ENCODE measurements around the gene POLR2M. TPM values are rescaled to one million over a fixed set of nuclear protein-coding genes. Genes with fewer than 3 reads are reported as not detected.

Gene POLR2M
- polyA plus RNA-seq, 2 of the 4 experiments (the other 2 are of a cell fraction) = 67.9 to 107 TPM

DNA sequence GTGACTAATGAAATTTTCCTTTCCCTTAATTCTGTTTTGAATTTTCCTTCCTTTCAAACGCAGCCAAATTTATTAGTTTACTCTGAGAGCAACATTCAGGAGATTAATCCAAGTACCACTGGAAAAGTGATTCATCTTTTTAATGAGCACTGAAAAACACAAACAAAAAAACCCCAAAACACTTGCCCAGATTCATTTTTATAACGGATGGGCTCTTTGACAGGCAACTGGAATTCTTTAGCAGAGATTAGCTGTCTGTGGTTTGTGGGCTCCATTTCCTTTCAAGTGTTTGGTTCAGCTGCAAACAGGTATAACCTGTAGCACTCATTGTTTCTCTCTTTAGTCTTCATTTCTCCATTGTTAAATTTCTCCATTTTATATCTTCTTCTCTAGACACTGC, 3.1 kb upstream of the POLR2M start (continued):
- TF ChIP-seq CTCF (IDR thresholded peaks at IDR 0.05) (no peak), FOXS1 (CRISPR knock-in tag; IDR thresholded peaks at IDR 0.05) (no peak), ZFP36 (IDR thresholded peaks at IDR 0.05; ENCODE audit: borderline replicate concordance, partially characterized antibody) (no peak), JUNB (IDR thresholded peaks at IDR 0.05) (no peak), EHF (CRISPR knock-in tag; IDR thresholded peaks at IDR 0.05) (no peak), MAZ (IDR thresholded peaks at IDR 0.05; ENCODE audit: borderline replicate concordance, low read depth, low read length) (no peak), ZNF302 (CRISPR knock-in tag; IDR thresholded peaks at IDR 0.05) (no peak), HOXB13 (CRISPR knock-in tag; IDR thresholded peaks at IDR 0.05; ENCODE audit: low read depth) (no peak)

GRCh38 chr15:57704441-57704840, 2.1 kb upstream of the POLR2M start:
- 84% methylated on average over 3 of the region's 3 CpGs for WGBS (ENCODE audit: missing lambda C conversion rate)
- CTCF ChIA-PET = interaction anchor here (1.0 to 1.9 kb wide), 3 partner anchors 28 to 38 kb away, joined by 3 to 9 read pairs (median 6); no protein-coding TSS in a partner anchor
- FAIRE-seq (no peak), DNase-seq (ENCODE audit: low read depth in 1 of 2, low spot score in 1 of 2) (no peak), ATAC-seq (no peak)
- H3K4me1 ChIP-seq = peaks cover 11% of the 10 kb centered on the region; the same call in 2 of the 3 replicates
- no peak overlapping the region for H3K27ac ChIP-seq
- no peak overlapping the region for H3K4me3 ChIP-seq
- POLR2A ChIA-PET = no interaction called here
- no peaks in the 10 kb centered on the region for H3K9me3 ChIP-seq
- TF ChIP-seq JUNB (IDR thresholded peaks at IDR 0.05) = no peak
- TF ChIP-seq KDM1A (IDR thresholded peaks at IDR 0.05; ENCODE audit: low read depth) = no peak
- no peak for TF ChIP-seq MAX (IDR thresholded peaks at IDR 0.05)
- TF ChIP-seq ZNF302 (CRISPR knock-in tag; IDR thresholded peaks at IDR 0.05) = no peak
- TF ChIP-seq TFCP2L1 (CRISPR knock-in tag; IDR thresholded peaks at IDR 0.05) = no peak
- no peak for TF ChIP-seq ZFP36 (IDR thresholded peaks at IDR 0.05; ENCODE audit: borderline replicate concordance, partially characterized antibody)
- TF ChIP-seq GATA3 (IDR thresholded peaks at IDR 0.05; ENCODE audit: borderline replicate concordance) = no peak
- no peak for TF ChIP-seq KDM5A (IDR thresholded peaks at IDR 0.05)
- TF ChIP-seq HDAC2 (IDR thresholded peaks at IDR 0.05) = no peak
- TF ChIP-seq ATOH8 (CRISPR knock-in tag; IDR thresholded peaks at IDR 0.05; ENCODE audit: low read depth) = no peak
- TF ChIP-seq FOXS1 (CRISPR knock-in tag; IDR thresholded peaks at IDR 0.05) = no peak
- TF ChIP-seq ZC3H11A (IDR thresholded peaks at IDR 0.05) = no peak
- H3K4me2 ChIP-seq = no peak overlapping the region

DNA sequence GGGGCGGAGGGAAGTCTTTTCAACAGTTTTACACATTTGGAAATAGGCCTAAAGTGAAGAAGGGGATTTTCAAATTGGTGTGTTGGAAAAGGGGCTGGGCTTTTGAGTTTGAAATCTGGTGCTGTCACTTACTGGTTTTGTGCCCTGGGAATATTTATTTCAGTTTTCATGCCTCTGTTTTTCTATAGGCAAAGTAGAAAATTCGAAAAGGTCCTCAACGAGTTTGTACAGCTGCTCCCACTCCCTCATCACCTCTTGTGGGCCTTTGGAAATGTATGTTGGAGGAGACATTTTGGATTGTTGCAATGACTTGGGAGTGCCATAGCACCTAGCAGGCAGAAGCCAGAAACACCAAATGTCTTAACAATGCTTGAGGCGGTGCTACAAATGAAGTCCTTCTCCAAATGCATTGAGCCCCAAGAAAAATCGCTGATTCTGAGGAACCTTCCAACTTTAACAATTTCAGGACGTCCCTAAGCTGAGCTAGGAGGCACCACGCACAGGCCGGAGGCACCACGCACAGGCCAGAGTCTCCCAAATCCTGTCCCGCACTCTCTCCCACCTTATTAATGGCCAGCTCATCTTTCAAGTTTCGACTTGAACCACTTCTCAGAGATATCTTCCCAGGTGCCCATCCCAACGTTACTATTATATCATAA, 639 bp upstream of the POLR2M start:
- WGBS (ENCODE audit: missing lambda C conversion rate) = 68% methylated on average over 12 of the region's 12 CpGs
- peak; percentile 21 to 24; a peak in 5 of 6 replicates for ATAC-seq
- POLR2A ChIA-PET = interaction anchor here (0.5 to 2.0 kb wide), 8 partner anchors 10 to 428 kb away, joined by 4 to 10 read pairs (median 4); no protein-coding TSS in a partner anchor

More for the DNA sequence above, 639 bp upstream of the POLR2M start:
- no peaks in the 10 kb centered on the region for H3K9me3 ChIP-seq
- peak overlapping the region; percentile 90 for H3K4me2 ChIP-seq
- peak overlapping the region; percentile 98 for H3K27ac ChIP-seq
- peak overlapping the region; percentile 80 for H3K4me3 ChIP-seq
- H3K4me1 ChIP-seq = peaks cover 11% of the 10 kb centered on the region; the same call in 2 of the 3 replicates
- no peak for FAIRE-seq
- peak in 1 of 2 experiments; percentile 8 for DNase-seq (ENCODE audit: low read depth in 1 of 2, low spot score in 1 of 2)
- TF ChIP-seq MAX (IDR thresholded peaks at IDR 0.05) = no peak
- TF ChIP-seq CBX8 (IDR thresholded peaks at IDR 0.05) = no peak
- TF ChIP-seq CHD4 (IDR thresholded peaks at IDR 0.05; ENCODE audit: borderline replicate concordance) = no peak
- no peak for TF ChIP-seq RAD21 (conservative IDR thresholded peaks at IDR 0.05 in 1 of 2, IDR thresholded peaks at IDR 0.05 in 1 of 2)
- TF ChIP-seq HOXA7 (CRISPR knock-in tag; IDR thresholded peaks at IDR 0.05) = no peak
- TF ChIP-seq MYC (IDR thresholded peaks at IDR 0.05; ENCODE audit: borderline replicate concordance, low read length) = no peak
- TF ChIP-seq CHD2 (IDR thresholded peaks at IDR 0.05; ENCODE audit: low read length, partially characterized antibody) = no peak
- no peak for TF ChIP-seq BHLHE40 (IDR thresholded peaks at IDR 0.05; ENCODE audit: low read depth, low read length)
- no peak for TF ChIP-seq CBX2 (IDR thresholded peaks at IDR 0.05; ENCODE audit: borderline replicate concordance, low read depth)
- CTCF ChIA-PET = interaction anchor here (1.0 to 3.3 kb wide), 9 partner anchors 9 to 154 kb away, joined by 3 to 21 read pairs (median 5); no protein-coding TSS in a partner anchor
